Activated CD8-positive, alpha-beta memory T cell treated with anti-CD3 and anti-CD28 coated beads, Interleukin-2, amount 50 U/mL, for 1 hour (primary cell): ENCODE measurements around the gene RNF111.
"Not testable (repeated sequence)": the region's sequence is repeated elsewhere in the genome, so short reads cannot be mapped to it uniquely, and the experiment has no call there.

ENCODE experiments used
- DNase-seq: peaks from one replicate; pipeline ENCODE4 v3.0.0-alpha.2; 2020; ENCODE audit errors: extremely low read depth

RNF111 gene

DNA sequence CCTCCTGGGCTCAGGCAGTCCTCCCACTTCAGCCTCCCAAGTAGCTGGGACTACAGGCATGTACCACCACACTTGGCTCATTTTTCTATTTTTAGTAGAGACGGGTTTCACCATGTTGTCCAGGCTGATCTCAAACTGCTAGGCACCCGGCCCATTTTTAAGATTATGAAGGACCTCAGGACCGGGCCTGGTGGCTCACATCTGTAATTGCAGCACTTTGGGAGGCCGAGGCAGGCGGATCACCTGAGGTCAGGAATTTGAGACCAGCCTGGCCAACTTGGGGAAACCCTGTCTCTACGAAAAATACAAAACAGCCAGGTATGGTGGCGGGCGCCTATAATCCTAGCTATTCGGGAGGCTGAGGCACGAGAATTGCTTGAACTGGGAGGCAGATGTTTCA lies 12.8 kb downstream of the RNF111 start:
- not testable (repeated sequence) for DNase-seq

DNA sequence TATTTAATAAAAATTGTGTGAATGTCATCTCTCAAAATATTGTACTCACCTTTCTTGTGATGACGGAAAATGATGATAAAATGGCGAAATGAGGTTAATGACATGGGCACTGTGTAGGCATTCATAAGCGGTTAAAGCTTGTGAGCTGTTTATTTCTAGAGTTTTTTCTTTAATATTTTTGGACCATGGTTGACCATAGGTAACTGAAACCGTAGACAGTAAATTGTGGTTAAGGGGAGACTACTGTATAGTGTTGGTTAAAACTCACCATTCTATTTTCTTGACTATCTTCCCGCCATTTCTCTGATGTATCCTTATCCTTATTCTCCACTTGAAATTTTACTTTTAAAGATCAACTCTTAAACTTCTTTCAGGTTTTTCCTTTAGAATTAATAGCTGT lies 14.5 kb downstream of the RNF111 start:
- no peak for DNase-seq

DNA sequence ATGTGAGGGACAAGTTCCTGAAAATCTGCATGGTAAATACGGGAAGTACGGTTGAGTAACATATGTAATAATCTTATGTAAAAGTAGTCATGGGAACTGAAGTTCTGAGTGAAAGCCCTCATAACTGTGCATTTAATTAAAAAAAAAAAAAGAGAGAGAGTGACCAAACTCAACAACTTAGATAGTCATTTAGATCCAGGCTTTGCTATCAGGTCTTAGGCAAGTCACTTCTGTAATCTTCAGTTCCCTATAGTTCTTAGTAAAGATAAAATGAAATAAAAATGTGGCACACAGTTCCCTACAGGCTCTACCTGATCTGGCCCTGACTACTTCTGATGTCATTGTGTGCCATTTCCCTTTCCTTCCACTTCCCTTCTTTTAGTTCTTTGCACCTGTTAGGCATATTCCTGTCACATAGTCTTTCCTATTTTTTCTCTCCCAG lies 15.0 kb downstream of the RNF111 start:
- DNase-seq = no peak

DNA sequence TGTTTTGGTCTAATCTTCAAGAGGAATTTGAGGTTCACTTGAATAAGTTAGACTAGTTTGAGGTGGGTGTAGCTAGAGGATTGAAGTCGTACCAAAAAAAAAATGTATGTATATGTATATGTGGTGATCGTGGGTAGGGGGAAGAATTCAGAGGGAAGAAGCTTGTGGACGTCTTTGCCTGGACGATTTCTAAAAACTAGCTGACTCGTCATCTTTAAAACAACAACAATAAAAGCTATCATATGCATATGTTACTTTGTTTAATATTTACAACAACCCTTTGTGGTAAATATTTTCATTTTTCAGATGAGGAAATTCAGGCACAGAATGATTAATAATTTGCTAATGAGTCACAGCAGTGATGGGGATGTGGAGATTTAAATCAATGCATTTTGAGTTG lies 18.1 kb downstream of the RNF111 start:
- DNase-seq = no peak

DNA sequence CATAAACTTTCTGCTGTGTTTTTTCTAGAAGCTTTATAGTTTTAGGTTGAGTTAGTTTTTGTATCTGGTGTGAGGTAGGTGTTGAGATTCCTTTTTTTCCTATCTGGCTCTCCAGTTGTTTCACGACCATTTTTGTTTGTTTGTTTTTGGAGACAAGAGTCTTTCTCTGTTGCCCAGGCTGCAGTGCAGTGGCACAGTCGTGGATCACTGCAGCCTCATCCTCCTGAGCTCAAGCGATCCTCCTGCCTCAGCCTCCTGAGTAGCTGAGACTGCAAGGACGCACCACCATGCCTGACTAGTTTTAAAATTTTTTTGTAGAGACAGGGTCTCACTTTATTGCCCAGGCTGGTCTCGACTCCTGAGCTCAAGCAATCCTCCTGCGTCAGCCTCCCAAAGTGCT lies 20.6 kb downstream of the RNF111 start:
- DNase-seq = no peak

DNA sequence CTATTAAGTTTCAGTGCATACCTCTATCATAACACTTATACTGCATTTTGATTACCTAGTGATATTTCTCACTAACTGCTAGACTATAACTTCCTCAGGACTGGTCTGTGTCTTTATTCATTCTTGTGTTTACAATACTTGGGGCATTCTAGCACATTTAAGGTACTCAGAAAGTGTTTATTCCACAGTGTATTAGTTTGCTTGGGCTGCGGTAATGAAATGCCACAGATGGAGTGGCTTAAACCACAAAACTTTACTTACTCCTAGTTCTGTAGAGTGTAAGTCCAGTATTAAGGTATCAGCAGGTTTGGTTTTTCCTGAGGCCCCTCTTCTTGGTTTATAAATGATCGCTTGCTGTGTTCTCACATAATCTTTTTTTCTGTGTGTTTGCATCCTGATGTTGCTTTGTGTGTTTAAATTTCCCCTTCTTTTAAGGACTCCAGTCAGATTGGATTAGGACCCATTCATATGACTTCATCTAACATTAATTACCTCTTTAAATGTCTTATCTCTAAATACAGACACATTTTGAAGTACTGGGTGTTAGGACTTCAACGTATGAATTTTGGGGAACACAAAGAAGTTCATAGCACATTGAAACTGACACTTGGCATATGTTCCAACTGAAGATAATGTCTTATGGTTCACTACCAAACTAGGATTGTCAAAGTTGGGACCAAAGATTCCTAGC lies 23.9 kb downstream of the RNF111 start:
- no peak for DNase-seq

DNA sequence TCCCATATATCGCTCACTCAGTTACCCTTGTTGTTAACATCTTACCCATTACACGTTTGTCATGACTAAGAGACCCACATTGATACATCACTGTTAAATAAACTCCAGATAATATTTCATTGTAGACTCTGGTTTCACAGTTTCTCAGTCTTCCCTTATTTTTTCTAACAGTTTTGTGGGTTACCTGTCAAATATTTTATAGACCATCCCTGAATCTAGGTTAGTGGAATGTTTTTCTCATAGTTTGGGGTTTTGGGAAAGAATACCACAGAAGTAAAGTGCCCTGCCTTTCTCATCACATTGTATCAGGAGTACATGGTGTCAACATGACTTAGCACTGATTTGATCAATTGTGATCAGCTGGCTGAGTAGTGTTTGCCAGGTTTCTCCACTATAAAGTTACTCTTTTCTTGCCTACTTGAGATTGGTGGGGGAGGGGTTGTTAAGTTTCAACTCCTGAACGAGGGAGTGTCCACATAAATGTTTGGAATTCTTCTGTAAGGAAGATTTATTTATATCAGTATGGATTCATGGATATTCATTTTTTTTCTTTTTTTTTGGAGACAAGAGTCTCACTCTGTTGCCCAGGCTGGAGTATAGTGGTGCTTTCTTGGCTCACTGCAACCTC lies 25.9 kb downstream of the RNF111 start:
- DNase-seq = no peak

DNA sequence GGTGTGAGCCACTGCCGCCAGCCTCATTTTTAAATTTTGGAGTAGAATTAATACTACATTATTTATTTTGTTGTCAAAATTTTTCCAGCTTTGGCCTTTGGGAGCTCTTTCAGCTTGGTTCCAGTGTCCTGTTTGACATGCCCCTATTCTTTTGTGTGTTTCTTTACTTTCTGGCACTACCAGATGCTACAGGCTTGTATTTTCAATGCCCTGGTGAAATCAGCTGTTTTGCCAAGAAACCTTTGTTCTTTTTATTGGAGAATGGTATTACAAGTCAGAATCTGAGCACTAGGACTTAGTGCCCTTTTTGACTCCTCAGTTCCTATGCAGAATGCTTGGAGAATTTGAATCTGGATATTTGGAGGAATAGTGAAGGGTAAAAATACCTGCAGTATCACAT lies 26.6 kb downstream of the RNF111 start:
- no peak for DNase-seq

DNA sequence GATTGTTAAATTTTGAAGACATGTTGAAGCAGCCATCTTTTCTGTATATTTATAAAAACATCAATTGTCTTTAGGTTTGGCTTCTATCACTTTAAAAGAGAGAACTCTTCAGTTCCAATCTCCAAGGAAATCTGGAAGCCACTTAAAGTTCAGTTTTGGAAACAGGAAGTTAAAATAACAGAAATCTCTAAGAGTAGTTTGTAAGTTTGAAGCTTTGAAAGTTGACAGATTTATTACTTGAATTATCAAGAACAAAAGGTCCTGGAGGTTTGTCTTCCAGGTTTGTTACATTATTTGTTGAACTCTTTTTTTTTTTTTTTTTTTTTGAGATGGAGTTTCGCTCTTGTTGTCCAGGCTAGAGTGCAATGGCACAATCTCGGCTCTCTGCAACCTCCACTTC lies 30.0 kb downstream of the RNF111 start:
- no peak for DNase-seq

DNA sequence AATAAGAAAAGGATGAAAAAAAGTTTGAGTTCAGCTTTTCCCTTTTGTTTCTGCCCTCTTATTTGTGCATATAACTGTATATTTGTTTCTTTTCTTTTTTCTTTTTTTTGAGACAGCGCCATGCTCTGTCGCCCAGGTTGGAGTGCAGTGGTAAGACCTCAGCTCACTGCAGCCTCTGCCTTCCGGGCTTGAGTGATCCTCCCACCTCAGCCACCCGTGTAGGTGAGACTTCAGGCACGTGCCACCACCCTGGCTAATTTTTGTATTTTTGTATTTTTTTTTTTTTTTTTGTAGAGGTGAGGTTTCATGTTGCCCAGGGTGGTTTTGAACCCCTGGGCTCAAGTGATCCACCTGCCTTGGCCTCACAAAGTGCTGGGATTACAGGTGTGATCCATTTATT lies 31.4 kb downstream of the RNF111 start:
- no peak for DNase-seq

DNA sequence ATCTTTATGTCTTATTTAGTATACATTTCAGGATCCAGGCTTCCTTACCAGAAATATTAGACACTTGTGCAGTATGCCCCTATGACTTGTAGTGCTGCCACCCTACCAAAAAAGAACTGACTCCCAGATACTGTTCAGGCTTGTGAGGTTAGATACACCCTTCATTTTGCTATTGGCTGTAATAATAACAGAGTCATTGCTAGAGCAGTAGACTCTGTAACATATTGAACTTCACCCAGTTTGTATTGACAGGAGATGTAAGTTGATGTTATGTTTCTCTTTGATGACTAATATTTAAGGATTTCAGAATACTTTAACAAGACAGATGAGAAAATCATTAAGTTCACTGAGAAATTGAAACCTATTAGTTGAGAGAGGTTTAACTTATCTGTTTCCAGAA lies 32.9 kb downstream of the RNF111 start:
- no peak for DNase-seq

DNA sequence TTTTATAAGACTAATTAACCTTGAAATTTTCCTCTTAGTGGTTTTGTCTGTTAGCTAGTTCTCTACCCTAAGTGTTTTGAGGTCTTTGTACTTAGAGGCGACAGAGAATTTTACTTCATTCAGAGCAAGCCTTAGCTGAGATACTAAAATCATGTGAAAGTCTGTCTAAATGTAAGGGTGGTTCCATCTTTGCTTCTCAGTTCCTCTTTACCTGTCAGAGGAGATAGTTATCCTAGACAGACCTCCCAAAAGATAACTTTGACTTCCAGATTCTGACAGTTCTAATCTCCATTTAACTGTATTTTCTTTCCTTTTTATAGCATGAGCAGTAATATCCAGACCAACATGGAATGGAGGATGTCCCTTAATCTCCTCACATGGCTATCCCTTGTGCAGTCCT lies 34.7 kb downstream of the RNF111 start:
- DNase-seq = no peak

DNA sequence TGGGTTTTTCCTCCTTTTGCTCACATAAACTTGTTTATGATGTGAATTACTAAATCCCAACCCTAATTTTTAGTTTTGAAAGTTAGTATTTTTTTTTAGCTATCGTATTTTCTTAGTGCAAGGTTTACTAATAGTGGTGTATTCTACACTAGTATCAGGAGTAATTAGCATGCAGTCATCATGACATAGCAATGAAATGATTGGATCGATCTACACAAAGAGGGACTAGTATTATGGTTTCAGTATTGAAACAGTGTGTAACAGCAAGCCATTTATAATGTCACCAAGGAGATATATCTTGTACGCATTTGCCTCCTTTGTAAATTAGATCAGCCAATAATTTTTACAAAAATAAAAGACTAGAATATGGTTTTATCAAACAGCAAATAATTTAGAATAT lies 38.7 kb downstream of the RNF111 start:
- no peak for DNase-seq

DNA sequence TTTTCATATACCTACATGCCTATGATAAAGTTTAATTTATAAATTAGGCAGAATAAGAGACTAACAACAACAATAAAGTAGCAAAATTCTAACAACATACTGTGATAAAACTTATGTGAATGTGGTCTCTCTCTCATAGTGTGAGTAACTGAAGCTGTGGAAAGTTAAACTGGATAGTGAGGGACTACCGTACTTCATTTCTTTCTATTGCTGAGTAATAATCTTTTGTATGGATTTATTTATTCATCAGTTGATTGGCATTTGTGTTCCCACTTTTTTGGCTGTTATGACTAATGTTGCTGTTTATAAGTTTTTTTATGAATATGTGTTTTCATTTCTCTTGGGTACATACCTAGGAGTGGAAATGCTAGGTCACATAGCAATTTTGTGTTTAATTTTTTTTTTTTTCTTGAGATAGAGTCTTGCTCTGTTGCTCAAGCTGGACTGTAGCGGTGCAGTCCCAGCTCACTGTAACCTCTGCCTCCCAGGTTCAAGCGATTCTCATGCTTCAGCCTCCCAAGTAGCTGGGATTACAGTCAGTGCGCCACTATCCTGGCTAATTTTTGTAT lies 41.0 kb downstream of the RNF111 start:
- no peak for DNase-seq

DNA sequence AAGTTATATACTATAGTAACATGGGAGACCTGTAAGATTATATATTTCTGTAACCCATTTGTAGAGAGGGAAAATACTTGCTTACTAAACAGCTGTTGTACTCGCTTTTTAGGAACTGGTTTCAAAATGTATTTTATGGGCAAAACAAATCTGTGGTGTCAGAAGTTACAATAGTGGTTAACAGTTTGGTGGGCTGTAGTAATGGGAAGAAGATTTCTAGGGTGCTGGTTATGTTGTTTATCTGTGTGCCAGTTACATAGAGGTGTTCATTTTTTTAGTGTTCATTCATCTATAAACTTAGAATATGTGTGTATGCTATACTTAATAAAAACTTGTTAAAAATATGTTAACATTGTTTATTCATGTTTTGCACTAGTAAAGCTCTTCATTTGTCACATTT lies 42.1 kb downstream of the RNF111 start:
- DNase-seq = no peak

DNA sequence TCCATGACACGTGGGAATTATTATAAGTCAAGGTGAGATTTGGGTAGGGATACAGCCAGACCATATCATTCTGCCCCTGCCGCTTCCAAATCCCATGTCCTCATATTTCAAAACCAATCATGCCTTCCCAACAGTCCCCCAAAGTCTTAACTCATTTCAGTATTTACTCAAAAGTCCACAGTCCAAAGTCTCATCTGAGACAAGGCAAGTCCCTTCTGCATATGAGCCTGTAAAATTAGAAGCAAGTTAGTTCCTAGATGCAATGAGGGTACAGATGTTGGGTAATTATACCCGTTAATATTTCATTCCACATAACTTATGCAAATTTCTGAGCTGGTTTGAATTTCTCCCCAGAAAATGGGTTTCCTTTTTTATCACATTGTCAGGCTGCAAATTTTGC lies 47.7 kb downstream of the RNF111 start:
- DNase-seq = no peak

DNA sequence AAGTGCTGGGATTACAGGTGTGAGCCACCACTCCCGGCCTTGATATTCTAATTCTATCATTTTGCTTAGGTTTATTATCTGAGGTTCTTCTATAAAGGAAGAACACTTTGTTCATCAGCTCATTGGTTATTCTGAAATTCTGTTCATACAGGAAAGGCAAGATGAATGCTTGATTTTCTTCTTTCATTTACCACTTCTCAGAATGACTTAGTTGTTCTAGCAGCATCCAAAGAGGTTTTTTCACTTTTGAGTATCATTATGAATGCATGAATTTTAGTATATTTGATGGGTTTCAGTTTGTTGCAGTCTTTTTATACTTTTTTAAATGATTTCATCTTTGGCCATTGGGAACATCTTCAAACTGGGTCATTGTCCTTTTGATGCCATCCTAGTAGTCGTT lies 51.8 kb downstream of the RNF111 start:
- no peak for DNase-seq

DNA sequence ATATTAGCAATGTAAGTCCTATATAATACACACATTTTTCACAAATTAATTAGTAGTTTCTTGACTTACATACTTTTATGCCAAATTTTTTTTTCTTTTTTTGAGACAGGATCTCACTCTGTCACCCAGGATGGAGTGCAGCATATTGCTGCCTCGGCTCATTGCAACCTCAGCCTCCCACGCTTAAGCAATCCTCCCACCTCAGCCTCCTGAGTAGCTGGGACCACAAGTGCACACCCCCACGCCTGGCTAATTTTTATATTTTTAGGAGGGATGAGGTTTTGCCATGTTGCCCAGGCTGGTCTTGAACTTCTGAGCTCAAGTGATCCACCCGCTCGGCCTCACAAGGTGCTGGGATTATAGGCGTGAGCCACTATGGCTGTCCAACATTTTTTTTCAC lies 54.6 kb downstream of the RNF111 start:
- DNase-seq = no peak

DNA sequence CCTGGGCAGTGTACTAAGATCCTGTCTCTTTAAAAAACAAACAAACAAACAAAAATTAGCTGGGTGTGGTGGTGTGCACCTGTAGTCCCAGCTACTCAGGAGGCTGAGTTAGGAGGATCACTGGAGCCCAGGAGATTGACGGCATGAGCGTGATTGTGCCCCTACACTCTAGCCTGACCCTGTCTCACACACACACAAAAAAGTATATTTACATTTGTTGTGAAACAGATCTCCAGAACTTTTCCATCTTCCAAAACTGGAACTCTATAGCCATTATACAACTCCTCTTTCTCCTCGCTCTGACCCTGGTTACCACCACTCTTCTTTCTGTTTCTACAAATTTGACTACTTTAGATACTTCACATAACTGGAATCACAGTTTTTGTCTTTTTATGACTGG lies 61.4 kb downstream of the RNF111 start:
- DNase-seq = no peak

DNA sequence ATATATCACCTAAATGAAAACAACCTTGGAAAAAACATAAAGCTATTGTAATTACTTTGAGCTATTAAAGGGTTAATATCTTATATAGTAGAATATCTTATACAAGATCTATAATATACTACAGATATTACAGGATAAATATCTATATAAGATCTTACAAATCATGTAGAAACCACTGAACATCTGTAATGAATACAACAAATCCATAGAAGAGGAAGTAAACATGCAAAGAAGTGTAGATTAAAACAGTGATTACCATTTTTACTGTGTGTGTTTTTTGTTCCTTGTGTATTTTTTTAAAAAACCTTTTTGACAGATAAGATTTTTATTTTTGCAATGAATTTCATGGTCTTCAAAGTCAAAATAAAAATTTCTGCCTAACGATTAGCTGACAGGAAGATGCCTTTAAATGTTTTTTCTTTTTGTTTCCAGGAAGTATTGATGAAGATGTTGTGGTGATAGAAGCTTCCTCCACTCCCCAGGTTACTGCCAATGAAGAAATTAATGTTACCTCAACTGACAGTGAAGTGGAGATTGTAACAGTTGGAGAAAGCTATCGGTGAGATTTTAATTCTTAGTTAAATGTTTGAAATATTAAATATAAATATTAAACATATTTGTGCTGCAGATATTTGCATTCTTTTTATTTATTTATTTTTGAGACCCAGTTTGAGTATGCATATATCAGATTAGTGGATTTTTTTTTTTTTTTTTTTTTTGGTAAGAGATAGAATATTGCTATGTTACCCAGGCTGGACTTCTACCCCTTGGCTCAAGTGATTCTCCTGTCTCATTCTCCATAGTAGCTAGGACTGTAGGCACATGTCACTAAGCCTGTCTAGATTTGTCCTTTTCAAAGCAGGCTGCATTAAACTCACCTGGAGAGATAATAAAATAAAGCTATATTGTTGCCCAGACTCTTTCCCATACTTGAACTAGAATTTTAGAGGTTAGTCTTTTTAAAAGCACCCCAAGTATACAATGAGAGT lies 64.7 kb downstream of the RNF111 start:
- DNase-seq = no peak

DNA sequence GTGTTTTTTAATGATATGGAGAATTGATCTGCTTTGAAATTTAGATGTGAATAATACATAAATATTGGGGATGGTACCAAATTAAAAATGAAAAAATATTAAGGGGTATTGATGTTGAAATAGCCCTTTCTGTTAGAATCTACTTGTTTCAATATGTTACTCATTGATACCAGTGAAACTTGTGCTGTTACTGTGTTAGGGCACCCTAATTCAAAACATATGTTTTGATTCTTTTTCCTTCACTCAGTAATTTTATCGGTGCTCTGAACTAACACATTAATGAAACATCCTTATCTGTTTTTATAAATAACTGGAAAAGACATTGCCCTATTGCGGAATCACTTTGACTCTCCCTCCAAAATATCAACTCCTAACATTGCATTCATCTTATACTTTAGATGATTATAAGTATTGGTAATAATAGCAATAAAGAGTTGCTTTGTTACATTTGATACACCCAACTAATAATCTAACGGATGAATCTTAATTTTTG lies 65.5 kb downstream of the RNF111 start:
- no peak for DNase-seq

DNA sequence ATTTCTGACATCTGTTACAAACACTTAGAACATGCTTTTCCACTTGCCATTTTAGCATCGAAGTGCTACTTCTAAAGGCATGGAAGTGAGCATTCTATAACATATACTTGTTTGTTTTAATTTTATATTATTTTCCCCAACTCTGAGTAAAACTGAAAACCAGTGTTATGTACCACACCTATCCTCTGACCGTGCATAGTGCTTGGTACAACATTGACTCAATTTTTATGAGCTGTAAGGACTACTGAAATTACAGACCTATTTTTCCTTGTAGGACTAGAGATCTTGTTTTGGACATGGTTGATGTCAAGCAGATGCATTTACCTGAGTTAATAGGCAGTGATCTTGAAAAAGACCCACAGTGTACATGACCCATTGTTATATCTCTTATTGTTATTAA lies 66.0 kb downstream of the RNF111 start:
- no peak for DNase-seq
